Kidney epithelial cell (primary cell): ENCODE results near the gene GLIPR1. TPM values are rescaled to one million over a fixed set of nuclear protein-coding genes. Genes with fewer than 3 reads are reported as not detected.
"Not testable (repeated sequence)": the region's sequence is repeated elsewhere in the genome, so short reads cannot be mapped to it uniquely, and the experiment has no call there.

ENCODE experiments used
- DNase-seq: peaks from one replicate; pipeline ENCODE4 v3.0.0-alpha.2; 2010; ENCODE audit warnings: low read depth
- H3K27me3 ChIP-seq: 2 replicates; pipeline ENCODE4 v1.6.0; 2011; ENCODE audit warnings: low read length; ENCODE audit not compliant: control insufficient read depth, insufficient read depth
- H3K36me3 ChIP-seq: 2 replicates; pipeline ENCODE4 v1.5.1; 2011; ENCODE audit warnings: low read length; ENCODE audit not compliant: control insufficient read depth, insufficient read depth
- H3K4me3 ChIP-seq: 2 replicates; pipeline ENCODE4 v1.5.1; 2011; ENCODE audit warnings: low read depth, mild to moderate bottlenecking, control low read depth, low read length
- total RNA-seq: library from RNA; depleted of rRNA; stranded (reverse); fragments of >200 nt; gene quantifications from 2 replicates; pipeline ENCODE4 v1.2.3, GENCODE V29; 2015
- TF ChIP-seq, protein P1 (sequence below): IDR thresholded peaks from 2 replicates; pipeline ENCODE4 v1.5.1; 2011; ENCODE audit warnings: mild to moderate bottlenecking, moderate library complexity, low read length, control low read depth, inconsistent platforms; ENCODE audit not compliant: insufficient read depth, poor library complexity, severe bottlenecking

The GLIPR1 gene
- total RNA-seq, 1 donor from 2014 or later = 28.4 TPM

GRCh38 chr12:75481013-75481705, 604 bp downstream of the GLIPR1 start:
- no peak for DNase-seq
- Histone ChIP-seq H3K36me3 (no peaks in the 10 kb centered on the region), H3K4me3 (peak overlapping the region; percentile 34)

GRCh38 chr12:75481774-75482173, 1.2 kb downstream of the GLIPR1 start:
- peak overlapping the region; percentile 34 for H3K4me3 ChIP-seq
- TF ChIP-seq, protein P1, sequence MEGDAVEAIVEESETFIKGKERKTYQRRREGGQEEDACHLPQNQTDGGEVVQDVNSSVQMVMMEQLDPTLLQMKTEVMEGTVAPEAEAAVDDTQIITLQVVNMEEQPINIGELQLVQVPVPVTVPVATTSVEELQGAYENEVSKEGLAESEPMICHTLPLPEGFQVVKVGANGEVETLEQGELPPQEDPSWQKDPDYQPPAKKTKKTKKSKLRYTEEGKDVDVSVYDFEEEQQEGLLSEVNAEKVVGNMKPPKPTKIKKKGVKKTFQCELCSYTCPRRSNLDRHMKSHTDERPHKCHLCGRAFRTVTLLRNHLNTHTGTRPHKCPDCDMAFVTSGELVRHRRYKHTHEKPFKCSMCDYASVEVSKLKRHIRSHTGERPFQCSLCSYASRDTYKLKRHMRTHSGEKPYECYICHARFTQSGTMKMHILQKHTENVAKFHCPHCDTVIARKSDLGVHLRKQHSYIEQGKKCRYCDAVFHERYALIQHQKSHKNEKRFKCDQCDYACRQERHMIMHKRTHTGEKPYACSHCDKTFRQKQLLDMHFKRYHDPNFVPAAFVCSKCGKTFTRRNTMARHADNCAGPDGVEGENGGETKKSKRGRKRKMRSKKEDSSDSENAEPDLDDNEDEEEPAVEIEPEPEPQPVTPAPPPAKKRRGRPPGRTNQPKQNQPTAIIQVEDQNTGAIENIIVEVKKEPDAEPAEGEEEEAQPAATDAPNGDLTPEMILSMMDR = no peak
- no peaks in the 10 kb centered on the region for H3K36me3 ChIP-seq
- no peaks in the 10 kb centered on the region for H3K27me3 ChIP-seq
- DNase-seq = no peak

More at GRCh38 chr12:75481013-75481705, 604 bp downstream of the GLIPR1 start:
- TF ChIP-seq, protein P1 = no peak
- H3K27me3 ChIP-seq = no peaks in the 10 kb centered on the region

GRCh38 chr12:75482646-75483045, 2.1 kb downstream of the GLIPR1 start:
- Histone ChIP-seq H3K4me3 (no peak overlapping the region), H3K36me3 (no peaks in the 10 kb centered on the region), H3K27me3 (no peaks in the 10 kb centered on the region)
- DNase-seq = no peak
- TF ChIP-seq, protein P1 = no peak

GRCh38 chr12:75483431-75483830, 2.9 kb downstream of the GLIPR1 start:
- Histone ChIP-seq H3K4me3 (no peak overlapping the region), H3K36me3 (no peaks in the 10 kb centered on the region), H3K27me3 (no peaks in the 10 kb centered on the region)
- TF ChIP-seq, protein P1 = no peak
- no peak for DNase-seq

GRCh38 chr12:75484450-75484849, 3.9 kb downstream of the GLIPR1 start:
- H3K4me3 ChIP-seq, H3K27me3 ChIP-seq, H3K36me3 ChIP-seq, DNase-seq: not testable (repeated sequence)

DNA sequence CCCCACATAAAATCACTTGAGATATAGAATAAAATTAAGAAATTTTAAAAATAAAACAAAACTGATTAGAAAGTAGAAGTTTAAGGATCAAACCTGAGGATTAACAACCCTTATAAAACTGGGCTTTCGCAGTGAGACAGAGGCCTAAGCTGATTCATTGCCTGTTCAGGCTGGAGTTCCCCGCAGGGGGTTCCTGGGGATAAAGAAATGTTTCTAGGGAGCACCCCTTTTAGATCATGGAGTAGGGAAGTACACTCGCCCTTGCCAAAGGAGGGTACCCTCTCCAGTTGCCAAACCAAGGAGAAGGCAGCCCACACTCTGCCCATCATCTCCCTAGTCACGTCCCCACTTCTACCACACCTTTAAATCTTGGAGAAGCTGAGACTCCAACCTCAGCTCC, 6.8 kb downstream of the GLIPR1 start:
- TF ChIP-seq, protein P1 = no peak
- DNase-seq = no peak
- Histone ChIP-seq H3K4me3 (no peak overlapping the region), H3K36me3 (no peaks in the 10 kb centered on the region), H3K27me3 (no peaks in the 10 kb centered on the region)
